ENCODE measurements around the gene DAPK1. TPM values are rescaled to one million over a fixed set of nuclear protein-coding genes. Genes with fewer than 3 reads are reported as not detected.

DAPK1 gene
- total and polyA plus RNA-seq, 2 donors (not counting 1 experiment from before 2014, with no cell fraction given): 1.7 to 2.8 TPM

DNA sequence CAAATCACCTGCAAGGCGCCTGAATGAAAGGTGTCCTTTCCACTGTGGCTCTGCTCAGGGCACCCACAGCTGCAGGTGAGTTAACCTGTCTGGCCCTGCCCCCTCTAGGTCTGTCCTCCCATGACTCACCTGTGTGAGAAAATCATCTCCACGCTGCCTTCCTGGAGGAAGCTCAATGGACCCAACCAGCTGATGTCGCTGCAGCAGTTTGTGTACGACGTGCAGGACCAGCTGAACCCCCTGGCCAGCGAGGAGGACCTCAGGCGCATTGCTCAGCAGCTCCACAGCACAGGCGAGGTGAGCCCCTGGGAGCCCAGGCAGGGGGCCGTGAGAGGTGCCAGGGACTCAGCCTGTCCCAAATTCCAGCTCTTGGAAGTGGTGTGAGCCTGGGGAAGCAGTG, 205.3 kb downstream of the DAPK1 start:
- intact Hi-C loops (cut with micrococcal nuclease): no loop called here

DNA sequence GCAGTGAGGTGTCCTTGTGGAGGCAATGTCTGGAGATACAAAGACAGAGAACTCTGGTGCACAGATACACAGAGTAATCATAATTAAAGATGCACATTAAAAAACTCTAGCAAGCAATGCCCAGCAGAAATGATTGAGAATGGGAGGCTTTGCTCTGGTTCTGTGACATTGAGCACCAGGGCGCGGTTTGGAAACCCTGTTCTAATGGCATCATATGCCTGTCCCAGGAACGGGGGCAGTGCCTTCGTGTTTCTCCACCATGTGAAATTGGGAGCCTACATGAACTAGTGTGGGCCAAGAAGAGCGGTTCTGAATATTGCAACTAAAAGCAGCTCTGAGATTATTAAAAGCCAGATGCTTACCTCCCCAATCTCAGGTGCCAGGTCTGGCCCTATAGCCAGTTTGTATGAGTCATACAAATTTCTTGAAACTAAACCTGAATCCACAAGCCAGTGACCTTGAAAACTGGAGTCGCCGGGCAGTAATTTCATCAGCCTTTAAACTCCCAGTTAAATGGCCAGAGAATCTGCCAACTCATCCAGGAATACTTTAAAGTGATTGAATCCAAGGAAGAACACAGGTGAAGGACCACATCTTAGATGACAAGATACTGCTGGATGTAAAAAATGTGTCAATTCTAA, 206.1 kb downstream of the DAPK1 start:
- WGBS (ENCODE audit: insufficient coverage): 96% methylated on average over 5 of the region's 7 CpGs
- no peaks in the 10 kb centered on the region for H3K27me3 ChIP-seq (replicated peaks in 1 of 4; ENCODE audit: control extremely low read depth in 1 of 4, control insufficient read depth in 3 of 4, insufficient read depth in 4 of 4, low read length in 3 of 4)
- no peaks in the 10 kb centered on the region for H3K36me3 ChIP-seq (replicated peaks in 1 of 2; ENCODE audit: control extremely low read depth in 1 of 2, control insufficient read depth in 1 of 2, extremely low read depth in 1 of 2, insufficient read depth in 2 of 2, low read length in 1 of 2)
- no peak overlapping the region for H2AFZ ChIP-seq (ENCODE audit: insufficient read depth, low read depth, low read length, poor library complexity, severe bottlenecking)
- peaks cover 0 to 10% (median 0%) of the 10 kb centered on the region in 3 donors for H3K9me3 ChIP-seq (ENCODE audit: control extremely low read depth in 1 of 3, control insufficient read depth in 2 of 3, insufficient read depth in 1 of 3, low read length in 2 of 3)
- intact Hi-C loops (cut with micrococcal nuclease): no loop called here
- Mint-ChIP-seq H3K4me3 (no peak overlapping the region), H3K4me1 (no peaks in the 10 kb centered on the region), H3K27me3 (peaks cover 2% of the 10 kb centered on the region), H3K27ac (no peak overlapping the region), H3K9me3 (ENCODE audit: insufficient read depth) (no peaks in the 10 kb centered on the region)
- ATAC-seq (ENCODE audit: low read depth): no peak
- H3K79me2 ChIP-seq (ENCODE audit: control insufficient read depth, insufficient read depth, low read length): no peaks in the 10 kb centered on the region
- no peak overlapping the region for H3K4me3 ChIP-seq (ENCODE audit: control extremely low read depth in 1 of 5, extremely low read depth in 1 of 5, insufficient read depth in 1 of 5, low read depth in 2 of 5, low read length in 4 of 5)
- CTCF ChIA-PET: no interaction called here
- POLR2A ChIA-PET: no interaction called here
- H4K20me1 ChIP-seq (ENCODE audit: control insufficient read depth, insufficient read depth, low read length, poor library complexity, severe bottlenecking): no peaks in the 10 kb centered on the region
- no peak overlapping the region for H3K9ac ChIP-seq (ENCODE audit: low read length)
- TF ChIP-seq, protein P1, sequence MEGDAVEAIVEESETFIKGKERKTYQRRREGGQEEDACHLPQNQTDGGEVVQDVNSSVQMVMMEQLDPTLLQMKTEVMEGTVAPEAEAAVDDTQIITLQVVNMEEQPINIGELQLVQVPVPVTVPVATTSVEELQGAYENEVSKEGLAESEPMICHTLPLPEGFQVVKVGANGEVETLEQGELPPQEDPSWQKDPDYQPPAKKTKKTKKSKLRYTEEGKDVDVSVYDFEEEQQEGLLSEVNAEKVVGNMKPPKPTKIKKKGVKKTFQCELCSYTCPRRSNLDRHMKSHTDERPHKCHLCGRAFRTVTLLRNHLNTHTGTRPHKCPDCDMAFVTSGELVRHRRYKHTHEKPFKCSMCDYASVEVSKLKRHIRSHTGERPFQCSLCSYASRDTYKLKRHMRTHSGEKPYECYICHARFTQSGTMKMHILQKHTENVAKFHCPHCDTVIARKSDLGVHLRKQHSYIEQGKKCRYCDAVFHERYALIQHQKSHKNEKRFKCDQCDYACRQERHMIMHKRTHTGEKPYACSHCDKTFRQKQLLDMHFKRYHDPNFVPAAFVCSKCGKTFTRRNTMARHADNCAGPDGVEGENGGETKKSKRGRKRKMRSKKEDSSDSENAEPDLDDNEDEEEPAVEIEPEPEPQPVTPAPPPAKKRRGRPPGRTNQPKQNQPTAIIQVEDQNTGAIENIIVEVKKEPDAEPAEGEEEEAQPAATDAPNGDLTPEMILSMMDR (IDR thresholded peaks at IDR 0.05): no peak
- no peak for TF ChIP-seq EZH2 (IDR thresholded peaks at IDR 0.05; ENCODE audit: borderline replicate concordance, insufficient read depth, low read depth, low read length, poor library complexity, severe bottlenecking)
- no peak for DNase-seq
- no peaks in the 10 kb centered on the region for H3K4me1 ChIP-seq (ENCODE audit: control insufficient read depth in 2 of 2, insufficient read depth in 2 of 2, low read length in 2 of 2)
- no peak overlapping the region for H3K4me2 ChIP-seq (replicated peaks; ENCODE audit: low read depth, low read length, poor library complexity, severe bottlenecking)
- no peak overlapping the region for H3K27ac ChIP-seq (ENCODE audit: low read length in 2 of 2)

More for the DNA sequence above, 205.3 kb downstream of the DAPK1 start:
- Histone ChIP-seq H3K27ac (ENCODE audit: low read length in 2 of 2) (no peak overlapping the region), H3K9me3 (ENCODE audit: control extremely low read depth in 1 of 3, control insufficient read depth in 2 of 3, insufficient read depth in 1 of 3, low read length in 2 of 3) (peaks cover 0 to 10% (median 0%) of the 10 kb centered on the region in 3 donors), H3K9ac (ENCODE audit: low read length) (no peak overlapping the region), H3K4me3 (ENCODE audit: control extremely low read depth in 1 of 5, extremely low read depth in 1 of 5, insufficient read depth in 1 of 5, low read depth in 2 of 5, low read length in 4 of 5) (no peak overlapping the region), H3K27me3 (replicated peaks in 1 of 4; ENCODE audit: control extremely low read depth in 1 of 4, control insufficient read depth in 3 of 4, insufficient read depth in 4 of 4, low read length in 3 of 4) (no peaks in the 10 kb centered on the region), H4K20me1 (ENCODE audit: control insufficient read depth, insufficient read depth, low read length, poor library complexity, severe bottlenecking) (no peaks in the 10 kb centered on the region), H3K36me3 (replicated peaks in 1 of 2; ENCODE audit: control extremely low read depth in 1 of 2, control insufficient read depth in 1 of 2, extremely low read depth in 1 of 2, insufficient read depth in 2 of 2, low read length in 1 of 2) (no peaks in the 10 kb centered on the region), H3K4me2 (replicated peaks; ENCODE audit: low read depth, low read length, poor library complexity, severe bottlenecking) (no peak overlapping the region), H3K4me1 (ENCODE audit: control insufficient read depth in 2 of 2, insufficient read depth in 2 of 2, low read length in 2 of 2) (no peaks in the 10 kb centered on the region), H2AFZ (ENCODE audit: insufficient read depth, low read depth, low read length, poor library complexity, severe bottlenecking) (no peak overlapping the region), H3K79me2 (ENCODE audit: control insufficient read depth, insufficient read depth, low read length) (no peaks in the 10 kb centered on the region)
- no peak for ATAC-seq (ENCODE audit: low read depth)
- no peak for TF ChIP-seq EZH2 (IDR thresholded peaks at IDR 0.05; ENCODE audit: borderline replicate concordance, insufficient read depth, low read depth, low read length, poor library complexity, severe bottlenecking)
- TF ChIP-seq, protein P1 (IDR thresholded peaks at IDR 0.05): no peak
- peaks cover 2% of the 10 kb centered on the region for H3K27me3 Mint-ChIP-seq
- no peaks in the 10 kb centered on the region for H3K9me3 Mint-ChIP-seq (ENCODE audit: insufficient read depth)
- no peak overlapping the region for H3K4me3 Mint-ChIP-seq
- DNase-seq: no peak
- CTCF ChIA-PET: no interaction called here
- H3K27ac Mint-ChIP-seq: no peak overlapping the region
- no peaks in the 10 kb centered on the region for H3K4me1 Mint-ChIP-seq
- POLR2A ChIA-PET: no interaction called here
- 89% methylated on average over 9 of the region's 9 CpGs for WGBS (ENCODE audit: insufficient coverage)
